ENCODE measurements around the gene RAD51B. TPM values are rescaled to one million over a fixed set of nuclear protein-coding genes. Genes with fewer than 3 reads are reported as not detected.

Gene RAD51B
- total RNA-seq, 4 donors from 2014 or later, result 6.2 to 39.9 (median 12.9) TPM

- peak overlapping the region in 1 of 4 donors; percentile 8 for H3K27ac ChIP-seq
- H3K4me3 ChIP-seq, result no peak overlapping the region
- H3K9me3 ChIP-seq, result no peaks in the 10 kb centered on the region
- no peaks in the 10 kb centered on the region for H3K27me3 ChIP-seq
- peaks cover 20 to 58% (median 38%) of the 10 kb centered on the region in 3 donors for H3K4me1 ChIP-seq
- DNase-seq, result no peak
- no peaks in the 10 kb centered on the region for H3K36me3 ChIP-seq
- intact Hi-C loops (cut with DNase I), result no loop called here
- TF ChIP-seq POLR2A (IDR thresholded peaks at IDR 0.05) (no peak), CTCF (IDR thresholded peaks at IDR 0.05) (no peak)
Observed at GRCh38 chr14:68463705-68464374, 644.3 kb downstream of the RAD51B start.

- H3K27ac ChIP-seq, result peak overlapping the region in 3 of 4 donors; percentile 8 to 55 (median 23)
- WGBS, 2 donors, result 15 to 28% methylated on average over 2 of the region's 2 CpGs
- no peak for TF ChIP-seq POLR2A (IDR thresholded peaks at IDR 0.05)
- TF ChIP-seq CTCF (IDR thresholded peaks at IDR 0.05), result no peak
- H3K4me3 ChIP-seq, result no peak overlapping the region
- H3K4me1 ChIP-seq, result peaks cover 12 to 54% (median 30%) of the 10 kb centered on the region in 3 donors
- DNase-seq, result no peak
- H3K9me3 ChIP-seq, result no peaks in the 10 kb centered on the region
- intact Hi-C loops (cut with DNase I), result no loop called here
- no peaks in the 10 kb centered on the region for H3K36me3 ChIP-seq
- H3K27me3 ChIP-seq, result no peaks in the 10 kb centered on the region
Observed at GRCh38 chr14:68464711-68465110, 645.1 kb downstream of the RAD51B start.

- TF ChIP-seq CTCF (IDR thresholded peaks at IDR 0.05) (no peak), POLR2A (IDR thresholded peaks at IDR 0.05) (no peak)
- Histone ChIP-seq H3K4me3 (peak overlapping the region in 1 of 4 donors; percentile 14), H3K36me3 (no peaks in the 10 kb centered on the region), H3K27ac (peak overlapping the region; percentile 43 to 88 (median 78)), H3K9me3 (no peaks in the 10 kb centered on the region), H3K27me3 (no peaks in the 10 kb centered on the region), H3K4me1 (peaks cover 12 to 42% (median 21%) of the 10 kb centered on the region in 3 donors)
- WGBS, 2 donors, result 34 to 43% methylated on average over 3 of the region's 3 CpGs
- intact Hi-C loops (cut with DNase I), result no loop called here
- no peak for DNase-seq
Observed at GRCh38 chr14:68466491-68466977, 647.0 kb downstream of the RAD51B start.

GRCh38 chr14:68467425-68467824, 647.8 kb downstream of the RAD51B start:
- Histone ChIP-seq H3K4me1 (peaks cover 12 to 48% (median 21%) of the 10 kb centered on the region in 3 donors), H3K36me3 (no peaks in the 10 kb centered on the region), H3K4me3 (no peak overlapping the region), H3K9me3 (no peaks in the 10 kb centered on the region), H3K27me3 (no peaks in the 10 kb centered on the region), H3K27ac (peak overlapping the region; percentile 7 to 83 (median 58))
- DNase-seq, result no peak
- 79 to 80% methylated on average over 4 of the region's 4 CpGs for WGBS, 2 donors
- intact Hi-C loops (cut with DNase I), result no loop called here
- TF ChIP-seq CTCF (IDR thresholded peaks at IDR 0.05), result no peak
- no peak for TF ChIP-seq POLR2A (IDR thresholded peaks at IDR 0.05)

- WGBS, 2 donors, result 52 to 57% methylated on average over 5 of the region's 5 CpGs
- Histone ChIP-seq H3K4me1 (peaks cover 17 to 60% (median 27%) of the 10 kb centered on the region in 3 donors), H3K27me3 (no peaks in the 10 kb centered on the region), H3K9me3 (no peaks in the 10 kb centered on the region), H3K36me3 (no peaks in the 10 kb centered on the region), H3K27ac (peak overlapping the region in 2 of 4 donors; percentile 54 to 69), H3K4me3 (no peak overlapping the region)
- intact Hi-C loops (cut with DNase I), result no loop called here
- DNase-seq, result no peak
- TF ChIP-seq POLR2A (IDR thresholded peaks at IDR 0.05), result no peak
- no peak for TF ChIP-seq CTCF (IDR thresholded peaks at IDR 0.05)
Observed at GRCh38 chr14:68468437-68469207, 649.0 kb downstream of the RAD51B start.
